ENCODE measurements around the gene TLL2.
"Not testable (repeated sequence)": the region's sequence is repeated elsewhere in the genome, so short reads cannot be mapped to it uniquely, and the experiment has no call there.

Gene TLL2

DNA sequence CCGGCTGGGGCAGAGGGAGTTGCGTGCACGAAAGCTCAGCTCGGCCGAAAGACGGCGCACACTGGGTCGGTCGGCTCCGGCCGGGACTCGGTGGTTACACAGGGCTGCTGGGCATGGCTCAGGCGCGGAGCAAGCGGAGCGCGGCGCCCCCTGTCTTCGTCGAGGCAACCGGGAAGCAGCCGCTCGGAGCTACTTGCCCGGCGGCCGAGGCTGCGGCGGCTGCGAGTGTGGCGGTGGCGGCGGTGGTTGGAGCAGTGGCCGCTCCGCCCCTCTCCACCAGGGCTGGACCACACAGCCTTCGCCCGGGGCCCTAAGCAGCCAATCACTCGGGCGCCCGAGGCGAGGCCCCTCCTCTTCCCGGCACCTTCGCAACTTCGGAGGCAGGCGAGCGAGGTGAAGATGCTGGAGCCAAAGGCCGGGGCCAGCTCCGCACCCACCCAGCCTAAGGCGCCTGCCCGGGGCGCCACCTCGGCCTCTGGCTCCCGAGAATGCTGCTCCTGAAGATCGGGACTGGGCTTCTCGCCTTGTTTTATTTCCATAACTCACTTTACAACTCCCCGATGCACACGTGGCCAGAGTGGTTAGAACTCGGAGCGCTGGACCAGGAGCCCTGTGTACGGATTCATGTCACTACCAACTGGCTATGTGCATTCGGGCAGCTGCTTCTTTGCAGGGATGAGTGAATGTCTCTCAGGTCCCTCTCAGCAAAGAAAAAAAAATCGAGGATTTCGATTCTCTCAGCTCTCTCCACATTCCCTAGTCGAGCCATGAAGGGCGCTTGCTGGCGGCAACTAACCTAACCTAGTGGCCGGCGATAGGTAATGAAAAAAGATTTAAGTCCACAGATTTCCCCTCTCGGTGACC is at the start of gene TLL2:
Gene TLL2 (minus strand): TSS at position 229 of the 864 bp plus-strand sequence. CDS start 241 bp downstream, outside the sequence.
- no peak for DNase-seq (ENCODE audit: extremely low read depth in 1 of 2, low read depth in 1 of 2)

DNA sequence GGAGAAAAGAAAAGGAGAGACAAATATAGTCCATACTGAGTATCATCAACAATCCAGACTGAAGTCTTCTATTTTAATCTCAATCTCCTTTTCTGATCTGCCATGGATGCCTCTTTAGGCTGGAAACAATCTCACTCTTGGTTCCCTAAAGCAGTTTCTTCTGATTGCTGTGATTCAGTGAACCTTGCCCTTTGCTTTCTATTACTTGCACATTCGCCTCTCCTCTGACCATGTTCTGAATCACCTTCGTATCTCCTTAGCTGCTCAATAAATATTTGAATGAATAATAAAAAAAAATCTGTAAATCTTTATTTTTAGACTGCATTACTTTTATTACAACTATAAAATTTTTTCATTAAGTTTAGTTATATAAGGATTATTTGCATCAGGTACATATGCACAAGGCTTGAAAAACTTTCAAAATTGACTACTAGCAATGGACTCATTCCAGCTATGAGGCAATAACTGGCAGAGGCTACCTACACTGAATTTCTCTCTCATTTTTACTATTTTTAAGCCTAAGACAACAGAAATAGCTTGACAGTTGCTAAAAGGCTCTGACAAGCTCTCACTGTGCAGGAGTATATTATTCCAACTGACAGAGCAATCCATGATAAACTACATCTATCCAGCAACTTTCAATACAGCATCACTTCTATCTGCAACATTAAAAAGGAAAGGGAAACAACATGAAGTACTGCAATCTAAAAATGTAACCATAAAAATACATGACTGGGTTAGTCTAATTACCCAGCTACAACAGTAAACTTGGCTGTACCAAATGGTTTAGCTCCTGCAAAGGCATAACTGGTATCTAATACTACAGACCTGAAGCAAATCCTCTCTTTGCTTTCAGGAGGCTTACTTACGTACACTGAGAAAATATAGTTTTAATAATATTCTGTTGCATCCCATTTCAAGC is 47.5 kb upstream of the TLL2 start:
- no peak for DNase-seq (ENCODE audit: extremely low read depth in 1 of 2, low read depth in 1 of 2)

DNA sequence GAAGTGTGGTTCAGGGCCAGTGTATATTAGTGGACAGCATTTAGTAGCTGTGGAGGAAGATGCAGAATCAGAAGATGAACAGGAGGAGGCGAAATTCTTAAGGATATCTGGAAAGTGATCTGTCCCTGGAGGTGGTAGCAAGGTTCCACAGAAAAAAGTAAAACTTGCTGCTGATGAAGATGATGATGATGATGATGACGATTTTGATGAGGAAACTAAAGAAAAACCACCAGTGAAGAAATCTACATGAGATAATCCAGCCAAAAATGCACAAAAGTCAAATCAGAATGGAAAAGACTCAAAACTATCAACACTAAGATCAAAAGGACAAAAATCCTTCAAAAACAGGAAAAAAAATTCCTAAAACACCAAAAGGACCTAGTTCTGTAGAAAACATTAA is 46.8 kb upstream of the TLL2 start:
- DNase-seq (ENCODE audit: extremely low read depth in 1 of 2, low read depth in 1 of 2) = no peak

DNA sequence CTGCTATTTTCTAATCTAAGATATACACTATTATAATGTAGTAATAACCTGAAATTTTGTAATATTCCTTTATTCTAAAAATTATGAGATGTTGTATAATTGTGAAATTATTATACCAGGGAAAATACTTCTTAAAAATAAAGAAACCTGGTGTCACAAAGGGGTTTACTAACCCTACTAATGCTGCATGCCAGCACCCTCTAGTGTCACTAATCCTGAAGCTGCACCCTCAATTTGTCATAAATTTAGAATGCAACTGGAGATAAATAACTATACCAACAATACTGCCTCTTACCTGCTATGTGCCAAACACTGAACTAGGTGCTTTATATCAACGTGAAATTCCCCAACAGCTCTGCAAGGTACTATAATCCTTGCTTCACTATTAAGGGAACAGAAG is 42.3 kb upstream of the TLL2 start:
- DNase-seq (ENCODE audit: extremely low read depth in 1 of 2, low read depth in 1 of 2) = no peak

DNA sequence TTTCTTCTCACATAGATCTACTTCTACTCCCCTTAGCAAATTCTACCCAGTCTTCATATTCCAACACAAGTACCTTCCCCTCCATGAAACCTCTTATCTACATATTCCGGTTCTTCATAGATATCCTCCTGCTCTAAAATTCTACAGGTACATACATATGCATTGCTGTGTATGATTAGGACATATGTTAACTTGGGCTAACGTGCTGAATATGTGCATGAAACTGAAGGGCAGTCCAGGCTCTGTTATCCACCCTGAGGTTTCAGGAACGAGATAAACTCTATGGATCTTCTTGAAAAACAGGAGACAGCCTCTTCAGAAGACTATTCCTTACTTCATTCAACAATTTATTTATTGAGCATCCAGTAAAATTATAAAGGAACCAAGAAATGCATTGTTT is 41.6 kb upstream of the TLL2 start:
- no peak for DNase-seq (ENCODE audit: extremely low read depth in 1 of 2, low read depth in 1 of 2)

DNA sequence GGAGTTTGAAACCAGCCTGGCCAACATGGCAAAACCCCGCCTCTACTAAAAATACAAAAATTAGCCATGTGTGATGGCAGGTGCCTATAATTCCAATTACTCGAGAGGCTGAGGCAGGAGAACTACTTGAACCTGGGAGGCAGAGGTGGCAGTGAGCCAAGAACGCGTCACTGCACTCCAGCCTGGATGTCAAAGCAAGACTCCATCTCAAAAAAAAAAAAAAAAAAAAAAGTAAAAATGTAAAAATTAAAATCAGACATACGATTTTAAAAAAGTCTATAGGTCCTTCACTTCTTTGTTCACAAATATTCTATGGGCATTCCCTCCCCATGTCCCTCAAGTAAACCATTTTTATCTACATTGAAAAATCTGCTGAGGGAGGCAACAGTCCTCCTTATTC is 34.9 kb upstream of the TLL2 start:
- no peak for DNase-seq (ENCODE audit: extremely low read depth in 1 of 2, low read depth in 1 of 2)

DNA sequence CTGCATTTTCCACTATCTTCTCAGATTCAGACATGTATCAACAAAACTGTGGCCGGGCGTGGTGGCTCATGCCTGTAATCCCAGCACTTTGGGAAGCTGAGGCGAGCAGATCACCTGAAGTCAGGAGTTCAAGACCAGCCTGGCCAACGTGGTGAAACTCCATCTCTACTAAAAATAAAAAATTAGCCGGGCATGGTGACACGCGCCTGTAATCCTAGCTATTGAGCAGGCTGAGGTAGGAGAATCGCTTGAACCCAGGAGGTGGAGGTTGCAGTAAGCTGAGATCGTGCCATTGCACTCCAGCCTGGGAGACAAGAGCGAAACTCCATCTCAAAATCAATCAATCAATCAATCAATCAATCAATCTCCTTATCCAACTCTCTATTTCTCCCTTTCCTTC is 31.8 kb upstream of the TLL2 start:
- not testable (repeated sequence) for DNase-seq (ENCODE audit: extremely low read depth in 1 of 2, low read depth in 1 of 2)

DNA sequence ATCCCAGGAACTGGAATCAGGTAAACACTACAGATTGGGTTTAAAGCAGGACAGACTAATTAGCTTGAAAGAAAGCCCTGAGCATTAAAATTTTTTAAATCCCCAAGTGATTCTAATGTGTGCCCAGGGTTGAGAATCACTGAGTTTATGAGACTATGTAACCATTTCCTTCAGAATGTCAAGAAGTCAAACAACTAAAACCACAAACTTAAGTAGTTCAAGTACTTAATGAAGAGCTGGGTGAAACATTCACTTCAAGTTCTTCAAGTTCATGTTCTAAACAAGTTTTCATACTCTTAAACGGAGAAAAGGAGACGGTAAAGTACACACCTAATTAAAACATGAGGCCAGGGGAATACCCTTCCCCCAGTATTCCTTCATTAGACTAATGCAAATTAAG is 28.2 kb upstream of the TLL2 start:
- no peak for DNase-seq (ENCODE audit: extremely low read depth in 1 of 2, low read depth in 1 of 2)

DNA sequence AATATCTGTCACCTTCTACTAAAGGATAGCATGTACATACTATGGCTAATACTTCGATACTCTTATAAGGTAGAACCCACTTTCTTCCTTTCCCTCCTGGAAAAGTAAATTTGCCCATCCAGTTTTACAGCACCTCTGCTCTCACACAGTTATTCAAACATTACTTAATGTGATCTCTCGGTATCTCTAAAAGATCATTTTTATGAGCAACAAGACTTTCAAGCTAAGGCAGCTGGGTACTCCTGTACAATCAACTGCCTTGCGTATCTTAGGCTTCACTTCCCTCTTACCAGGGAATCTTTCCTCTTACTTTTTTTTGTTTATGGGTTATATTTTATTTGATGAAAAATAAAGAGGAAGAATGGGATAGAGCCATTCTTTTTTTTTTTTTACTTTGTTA is 26.5 kb upstream of the TLL2 start:
- no peak for DNase-seq (ENCODE audit: extremely low read depth in 1 of 2, low read depth in 1 of 2)

DNA sequence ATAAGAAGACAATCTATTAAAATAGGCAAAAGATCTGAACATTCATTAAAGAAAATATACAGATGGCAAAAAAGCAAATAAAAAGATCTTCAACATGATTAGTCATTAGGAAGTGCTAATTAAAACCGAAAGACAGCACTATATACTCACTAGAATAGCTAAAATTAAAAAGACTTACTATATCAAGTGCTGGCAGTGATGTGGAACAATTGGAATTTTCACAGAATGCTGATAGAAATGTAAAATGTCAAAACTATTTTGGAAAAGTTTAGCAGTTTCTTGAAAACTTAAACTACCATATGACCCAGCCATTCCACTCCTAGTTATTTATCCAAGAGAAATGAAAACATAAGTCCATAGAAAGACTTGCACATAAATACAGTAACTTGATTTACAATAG is 25.0 kb upstream of the TLL2 start:
- no peak for DNase-seq (ENCODE audit: extremely low read depth in 1 of 2, low read depth in 1 of 2)

DNA sequence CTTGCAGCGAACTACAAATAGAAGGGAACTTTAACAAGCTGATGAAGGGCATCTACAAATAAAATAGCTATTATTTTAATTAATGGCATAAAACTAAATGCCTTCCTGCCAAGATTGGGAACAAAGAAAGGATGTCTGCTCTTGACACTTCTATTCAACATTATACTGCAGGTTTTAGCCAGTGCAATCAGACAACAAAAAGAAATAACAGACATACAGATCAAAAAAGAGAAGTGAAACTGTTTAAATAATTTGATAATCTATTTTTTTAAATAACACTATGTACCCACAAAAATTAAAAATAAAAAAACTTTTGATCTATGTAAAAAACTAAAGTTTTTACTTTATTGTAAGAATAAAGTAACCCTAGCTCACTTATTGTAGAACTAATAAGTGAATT is 22.4 kb upstream of the TLL2 start:
- no peak for DNase-seq (ENCODE audit: extremely low read depth in 1 of 2, low read depth in 1 of 2)

DNA sequence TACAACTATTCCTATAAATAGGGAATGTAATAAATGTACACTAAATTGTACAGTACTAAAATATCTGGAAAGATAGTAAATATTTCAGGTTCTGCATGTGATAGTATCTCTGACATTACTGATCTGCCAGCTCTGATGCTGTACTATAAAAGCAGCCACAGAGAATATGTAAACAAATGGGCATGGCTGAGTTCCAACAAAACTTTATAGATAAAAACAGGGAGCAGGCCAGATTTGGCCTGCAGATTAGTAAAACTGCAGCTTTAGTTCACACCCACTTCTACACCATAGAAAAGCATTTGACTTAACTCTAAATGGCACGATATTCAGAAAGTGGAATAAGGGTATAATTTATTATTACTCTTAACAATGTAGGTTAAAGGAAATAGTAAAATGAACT is 18.8 kb upstream of the TLL2 start:
- DNase-seq (ENCODE audit: extremely low read depth in 1 of 2, low read depth in 1 of 2) = no peak

DNA sequence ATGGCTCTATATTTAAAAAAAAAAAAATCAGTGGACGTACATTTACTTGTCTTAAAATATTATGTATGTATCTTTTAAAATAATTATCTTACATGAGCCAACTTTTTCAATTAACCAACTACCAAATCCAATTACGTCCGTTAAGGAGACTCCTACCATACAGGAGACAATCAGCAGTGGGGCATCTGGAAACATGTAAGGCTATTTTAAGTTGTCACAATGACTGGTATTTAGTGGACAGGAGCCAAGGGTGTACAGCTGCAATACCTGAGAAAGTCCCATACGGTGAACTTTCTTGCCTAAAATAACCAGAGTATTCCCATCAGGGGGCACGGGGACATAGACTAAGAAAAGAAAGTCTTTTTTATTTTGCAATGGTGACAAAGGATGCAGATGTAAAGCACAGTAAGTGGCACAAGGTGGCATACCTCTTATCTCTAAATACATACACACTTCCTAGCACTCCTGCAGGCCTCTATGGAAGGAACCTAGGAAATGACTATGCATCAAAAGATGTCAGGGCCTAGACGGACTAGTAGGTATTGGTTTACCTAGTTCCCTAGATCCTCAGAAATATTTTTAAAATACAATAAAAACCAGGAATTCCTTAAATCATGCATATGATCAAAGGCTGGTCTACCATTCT is 16.0 kb upstream of the TLL2 start:
- DNase-seq (ENCODE audit: extremely low read depth in 1 of 2, low read depth in 1 of 2) = no peak

DNA sequence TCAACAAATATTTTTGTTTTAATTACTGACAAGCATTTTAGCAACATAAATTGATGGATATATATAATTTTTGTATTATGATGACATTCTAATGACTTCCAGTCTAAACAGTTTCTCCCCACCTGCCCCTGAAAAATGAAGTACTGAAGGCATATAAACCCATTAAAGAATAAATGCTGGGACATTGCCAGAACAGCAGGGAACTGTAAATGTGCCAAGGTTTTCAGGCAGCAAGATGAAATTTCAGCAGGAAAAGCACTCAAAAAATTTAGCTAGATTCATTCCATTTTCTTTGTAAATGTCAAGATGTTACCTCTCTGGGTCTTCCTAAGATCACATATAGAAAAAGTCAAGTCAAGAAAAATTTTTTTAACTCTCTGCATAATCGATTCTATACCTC is 11.0 kb upstream of the TLL2 start:
- no peak for DNase-seq (ENCODE audit: extremely low read depth in 1 of 2, low read depth in 1 of 2)

DNA sequence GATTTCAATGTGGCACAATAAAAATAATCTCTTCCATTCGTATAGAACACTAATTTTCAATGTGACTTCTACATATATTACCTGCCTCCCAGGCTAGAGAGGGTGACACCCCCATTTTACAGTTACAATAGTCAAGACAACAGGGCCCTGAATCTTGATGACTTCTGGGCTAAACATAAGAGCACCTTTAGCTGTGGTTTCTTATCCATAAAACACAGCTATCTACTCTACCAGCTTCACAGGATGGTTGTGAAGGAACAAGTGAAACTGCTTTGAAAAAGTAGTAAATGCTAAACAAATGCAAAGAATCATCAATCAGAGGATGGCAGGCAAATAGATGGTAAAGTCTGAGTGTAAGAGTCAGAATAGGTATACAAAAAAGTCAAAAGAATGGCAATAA is 3.6 kb upstream of the TLL2 start:
- DNase-seq (ENCODE audit: extremely low read depth in 1 of 2, low read depth in 1 of 2) = no peak

DNA sequence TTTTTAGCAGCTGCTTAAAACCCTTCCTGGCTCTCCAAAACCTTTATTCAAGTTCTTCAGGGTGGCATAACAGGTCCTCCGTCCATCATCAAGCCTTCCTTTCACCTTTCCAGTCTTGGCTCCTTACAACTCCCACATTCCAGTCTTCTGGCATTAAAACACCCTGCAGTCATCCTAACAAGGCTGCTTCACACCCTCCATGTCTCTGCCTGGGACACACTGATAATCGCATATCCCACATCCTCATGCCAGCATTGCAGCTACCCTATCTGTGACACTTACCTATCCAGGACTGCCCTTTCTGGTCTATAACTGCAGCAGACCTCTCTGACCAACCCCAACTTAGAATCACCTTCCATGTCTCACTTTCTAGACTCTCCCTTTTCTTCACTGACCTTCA is 2.6 kb upstream of the TLL2 start:
- DNase-seq (ENCODE audit: extremely low read depth in 1 of 2, low read depth in 1 of 2) = no peak

DNA sequence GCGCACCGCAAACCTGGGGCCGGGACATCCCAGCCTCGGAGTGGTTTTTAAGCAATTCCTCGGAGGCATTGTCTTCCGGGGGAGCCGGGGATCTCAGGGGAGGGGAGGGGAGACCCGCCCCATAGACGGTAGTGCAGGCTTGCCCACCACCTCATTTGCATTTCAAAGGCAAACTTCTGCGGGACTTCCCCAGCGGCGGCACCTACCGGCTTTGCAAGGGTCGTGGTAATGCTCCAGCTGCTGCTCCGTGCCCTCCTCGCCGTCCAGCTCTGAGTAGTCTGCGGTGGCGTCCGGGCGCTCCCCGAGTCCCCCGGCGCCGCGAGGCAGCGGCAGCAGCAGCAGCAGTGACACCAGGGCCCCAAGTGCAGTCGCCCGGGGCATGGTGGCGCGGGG is 425 bp downstream of the TLL2 start:
- no peak for DNase-seq (ENCODE audit: extremely low read depth in 1 of 2, low read depth in 1 of 2)

DNA sequence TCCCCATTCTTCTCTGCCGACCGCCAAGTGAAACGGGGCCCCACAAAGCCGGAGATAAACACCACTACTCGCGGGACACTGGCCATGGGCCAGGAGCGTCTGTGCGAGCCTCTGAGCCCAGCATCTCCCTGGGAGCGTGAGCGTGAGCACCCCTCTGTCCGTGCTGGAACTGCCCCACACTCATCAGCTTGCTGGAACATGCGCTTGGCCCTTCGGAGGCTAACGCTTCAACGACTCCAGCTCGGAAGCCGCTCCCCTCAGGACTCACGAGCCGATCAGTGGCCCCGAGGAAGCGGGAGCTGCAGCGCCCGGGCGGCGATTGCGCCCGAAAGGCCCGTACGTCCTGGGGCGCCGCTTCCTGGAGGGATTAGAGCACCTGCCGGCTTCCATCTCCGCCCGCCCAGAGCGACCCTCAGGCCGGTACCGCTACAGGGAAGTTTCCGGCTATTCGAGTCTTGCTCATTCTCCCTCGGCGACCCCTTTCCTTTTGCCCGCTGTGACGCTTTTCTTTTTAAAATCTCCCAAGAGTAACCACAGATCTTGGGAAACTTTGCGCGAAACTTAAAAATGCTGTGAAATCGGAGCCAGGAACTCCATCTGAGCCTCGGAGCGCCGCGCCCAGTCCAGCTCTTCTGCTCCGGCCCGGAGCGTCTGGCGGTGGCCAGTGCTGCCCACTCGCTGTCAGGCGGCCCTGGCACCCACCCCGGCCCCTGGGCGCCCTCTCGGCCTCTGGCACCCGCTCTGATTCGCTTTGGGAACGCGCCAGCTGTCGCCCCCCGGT is 1.0 kb downstream of the TLL2 start:
- DNase-seq (ENCODE audit: extremely low read depth in 1 of 2, low read depth in 1 of 2) = no peak

DNA sequence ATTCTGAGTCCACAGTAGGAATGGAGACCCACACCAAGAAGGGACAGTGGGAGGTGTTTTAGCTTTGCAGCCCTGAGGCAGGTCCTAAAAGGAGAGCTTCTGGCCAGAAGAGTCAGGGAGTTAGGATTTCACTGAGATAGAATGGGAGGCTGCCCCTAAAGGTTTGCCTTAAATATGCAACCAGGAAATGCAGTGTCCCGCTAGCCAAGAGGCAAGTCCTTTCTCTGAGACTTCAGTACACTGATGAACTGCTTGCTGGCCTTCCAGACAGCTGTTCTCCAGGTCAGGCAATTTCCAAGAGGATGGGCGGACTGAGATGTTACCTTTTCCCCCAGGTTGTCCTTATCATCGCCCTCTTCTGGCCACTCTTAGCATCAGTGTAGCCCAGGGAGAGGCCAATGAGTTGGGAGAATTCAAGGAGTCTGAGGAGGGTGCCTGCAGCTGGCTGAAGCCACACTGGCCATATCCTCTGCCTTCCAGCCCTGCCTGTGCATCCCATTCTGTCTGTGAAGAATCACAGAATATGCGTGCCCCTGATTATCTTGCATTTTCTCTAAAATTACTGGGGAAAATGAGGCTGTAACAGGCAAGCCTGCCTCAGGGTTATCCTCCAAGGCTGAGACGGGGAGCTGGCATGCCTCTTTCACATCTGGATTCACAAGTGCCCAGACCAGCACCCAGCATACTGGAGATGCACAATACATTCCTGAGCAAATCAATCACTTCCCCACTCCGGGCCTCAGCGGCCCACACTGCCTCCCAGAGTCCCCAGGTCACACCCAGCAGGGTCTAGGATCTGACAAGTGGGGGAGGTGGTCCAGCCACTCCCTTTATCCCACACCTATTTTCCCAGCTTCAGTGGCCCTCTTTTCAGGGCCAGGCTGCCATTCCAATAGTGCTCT is 2.4 kb downstream of the TLL2 start:
- no peak for DNase-seq (ENCODE audit: extremely low read depth in 1 of 2, low read depth in 1 of 2)

Measured in activated CD8-positive, alpha-beta memory T cell treated with anti-CD3 and anti-CD28 coated beads for 1 hour (primary cell).